ACHN (cell line): Measurements from ENCODE around the gene SSC5D.
"Not testable (repeated sequence)": the region's sequence is repeated elsewhere in the genome, so short reads cannot be mapped to it uniquely, and the experiment has no call there.

Experiments
- DNase-seq: peaks from one replicate; pipeline ENCODE4 v3.0.0-alpha.2; 2015
- in situ Hi-C: cut with HindIII; loops from 2 replicates; pipeline ENCODE4 v1.10.0; 2017; ENCODE audit warnings: low sequenced_read_pairs, low pct_ligation_motif_present, low pct_unique_long_range_greater_than_20kb

Gene SSC5D

GRCh38 chr19:55495646-55496349 lies 7.6 kb downstream of the SSC5D start:
- in situ Hi-C loops = no loop called here
- no peak for DNase-seq

- DNase-seq, in situ Hi-C loops: not testable (repeated sequence)
These were observed 8.6 kb downstream of the SSC5D start for GRCh38 chr19:55496820-55497219.

GRCh38 chr19:55497763-55498162 lies 9.5 kb downstream of the SSC5D start:
- in situ Hi-C loops = no loop called here
- no peak for DNase-seq

- DNase-seq = no peak
- in situ Hi-C loops = no loop called here
These were observed 10.1 kb downstream of the SSC5D start for GRCh38 chr19:55498246-55498840.

- no peak for DNase-seq
- in situ Hi-C loops = no loop called here
These were observed 12.2 kb downstream of the SSC5D start for GRCh38 chr19:55500368-55500952.

GRCh38 chr19:55502197-55502952 lies 14.1 kb downstream of the SSC5D start:
- DNase-seq = no peak
- in situ Hi-C loops = no loop called here

- in situ Hi-C loops = no loop called here
- DNase-seq = no peak
These were observed 14.9 kb downstream of the SSC5D start for GRCh38 chr19:55503157-55503501.

GRCh38 chr19:55503502-55504251 lies 15.4 kb downstream of the SSC5D start:
- in situ Hi-C loops = no loop called here
- peak; percentile 86 for DNase-seq

GRCh38 chr19:55504252-55504603 lies 16.0 kb downstream of the SSC5D start:
- in situ Hi-C loops = no loop called here
- DNase-seq = no peak

- in situ Hi-C loops = no loop called here
- no peak for DNase-seq
These were observed 16.7 kb downstream of the SSC5D start for GRCh38 chr19:55504981-55505380.

- in situ Hi-C loops = no loop called here
- DNase-seq = no peak
These were observed 19.9 kb downstream of the SSC5D start for GRCh38 chr19:55508120-55508519.

- in situ Hi-C loops = loop anchor here (10.0 kb wide), 1 partner anchor 108 kb away; the partner anchor contains the start of gene ZNF784
- DNase-seq = peak; percentile 88
These were observed 28.8 kb downstream of the SSC5D start for GRCh38 chr19:55516878-55517620.

- in situ Hi-C loops = loop anchor here (10.0 kb wide), 1 partner anchor 105 kb away; the partner anchor contains the start of gene ZNF784
- DNase-seq = peak; percentile 4
These were observed 31.4 kb downstream of the SSC5D start for GRCh38 chr19:55519451-55520311.

GRCh38 chr19:55520691-55521292 lies 32.6 kb downstream of the SSC5D start:
- in situ Hi-C loops = no loop called here
- DNase-seq = no peak

- no peak for DNase-seq
- in situ Hi-C loops = no loop called here
These were observed 37.3 kb downstream of the SSC5D start for GRCh38 chr19:55525289-55526101.
